Activated CD8-positive, alpha-beta memory T cell treated with anti-CD3 and anti-CD28 coated beads, Interleukin-2, amount 50 U/mL, for 1 hour (primary cell): Measurements from ENCODE around the gene CEBPG.

Source experiments
- DNase-seq: peaks from one replicate; pipeline ENCODE4 v3.0.0-alpha.2; 2020; ENCODE audit errors: extremely low read depth

Gene CEBPG

DNA sequence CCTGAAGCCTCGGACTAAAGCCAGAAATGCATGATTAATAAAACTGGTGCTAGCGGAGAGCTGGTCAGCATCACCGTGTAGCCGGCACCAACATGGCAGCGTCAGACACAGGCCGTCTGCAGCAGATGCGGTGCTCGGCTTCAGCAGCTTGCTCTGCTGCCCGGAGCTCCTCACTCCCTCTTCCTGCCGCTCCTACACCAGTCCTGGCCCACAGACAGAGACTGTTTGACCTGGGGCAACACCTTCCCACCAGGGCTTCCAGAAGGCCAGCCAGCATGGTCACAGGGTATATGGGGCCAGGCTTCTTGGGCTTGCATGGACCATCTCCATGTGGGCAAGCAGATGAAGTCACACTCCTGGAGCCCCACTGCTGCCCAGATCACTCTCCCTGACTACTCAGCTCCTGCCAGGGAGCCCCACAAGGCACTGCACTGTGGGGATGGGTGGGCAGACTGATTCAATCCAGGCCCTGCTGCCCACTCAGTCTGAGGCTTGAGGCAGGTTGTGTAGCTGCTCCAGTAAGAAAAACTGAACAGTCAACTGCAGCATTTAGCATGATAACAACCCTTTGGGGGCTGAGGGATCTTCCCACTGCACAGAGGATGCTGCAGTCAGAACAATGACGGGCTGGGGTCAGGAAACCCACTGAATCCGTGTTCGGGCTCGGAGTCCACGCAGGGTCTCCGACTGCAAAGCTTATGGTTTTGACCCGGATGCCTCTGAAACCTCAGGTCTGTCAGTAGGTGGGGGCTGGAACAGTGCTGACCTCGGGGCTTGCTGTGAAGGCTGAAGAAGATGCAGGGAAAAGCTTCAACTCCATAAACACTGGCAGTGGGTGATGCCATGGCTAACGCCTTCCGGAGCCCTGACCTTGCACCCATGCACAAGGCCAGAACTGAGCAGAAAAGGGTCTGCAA is 45.6 kb downstream of the CEBPG start:
- no peak for DNase-seq

- DNase-seq, result no peak
Measured at GRCh38 chr19:33419788-33420130, 46.2 kb downstream of the CEBPG start.

DNA sequence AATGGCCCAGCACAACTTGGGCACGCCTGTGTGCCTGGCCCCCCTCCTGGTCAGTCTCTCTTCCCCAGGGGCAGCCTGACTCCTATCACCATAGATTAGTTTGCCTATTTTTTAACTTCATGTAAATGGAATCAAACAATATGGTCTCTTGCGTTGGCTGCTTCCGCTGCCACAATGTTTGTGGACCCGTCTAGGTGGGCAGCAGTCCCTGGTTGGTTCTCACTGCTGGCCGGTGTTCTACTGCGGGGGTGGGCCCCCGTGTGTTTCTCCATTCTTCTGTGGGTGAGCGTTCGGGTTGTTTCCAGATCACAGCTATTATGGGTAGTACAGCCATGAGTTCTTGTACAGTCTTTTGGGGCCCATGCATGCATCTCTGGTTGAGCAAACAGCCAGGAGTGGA is 47.3 kb downstream of the CEBPG start:
- DNase-seq, result no peak

DNA sequence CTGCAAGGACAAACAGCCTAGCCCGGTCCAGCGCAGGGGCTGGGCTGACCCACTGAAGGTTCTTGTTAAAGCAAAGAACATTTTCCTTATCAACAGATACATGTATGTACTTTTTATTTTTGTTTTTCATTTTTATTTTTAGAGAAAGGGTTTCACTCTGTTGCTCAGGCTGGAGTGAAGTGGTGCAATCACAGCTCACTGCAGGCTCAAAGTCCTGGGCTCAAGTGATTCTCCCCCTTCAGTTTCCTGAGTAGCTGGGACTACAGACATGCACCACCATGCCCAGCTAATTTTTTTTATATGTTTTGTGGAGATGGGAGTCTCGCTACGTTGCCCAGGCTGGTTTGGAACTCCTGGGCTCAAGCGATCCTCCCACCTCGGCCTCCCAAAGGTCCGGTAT is 47.9 kb downstream of the CEBPG start:
- no peak for DNase-seq

GRCh38 chr19:33422369-33423180 is 49.1 kb downstream of the CEBPG start:
- DNase-seq, result no peak

GRCh38 chr19:33424181-33424580 is 50.7 kb downstream of the CEBPG start:
- no peak for DNase-seq

DNA sequence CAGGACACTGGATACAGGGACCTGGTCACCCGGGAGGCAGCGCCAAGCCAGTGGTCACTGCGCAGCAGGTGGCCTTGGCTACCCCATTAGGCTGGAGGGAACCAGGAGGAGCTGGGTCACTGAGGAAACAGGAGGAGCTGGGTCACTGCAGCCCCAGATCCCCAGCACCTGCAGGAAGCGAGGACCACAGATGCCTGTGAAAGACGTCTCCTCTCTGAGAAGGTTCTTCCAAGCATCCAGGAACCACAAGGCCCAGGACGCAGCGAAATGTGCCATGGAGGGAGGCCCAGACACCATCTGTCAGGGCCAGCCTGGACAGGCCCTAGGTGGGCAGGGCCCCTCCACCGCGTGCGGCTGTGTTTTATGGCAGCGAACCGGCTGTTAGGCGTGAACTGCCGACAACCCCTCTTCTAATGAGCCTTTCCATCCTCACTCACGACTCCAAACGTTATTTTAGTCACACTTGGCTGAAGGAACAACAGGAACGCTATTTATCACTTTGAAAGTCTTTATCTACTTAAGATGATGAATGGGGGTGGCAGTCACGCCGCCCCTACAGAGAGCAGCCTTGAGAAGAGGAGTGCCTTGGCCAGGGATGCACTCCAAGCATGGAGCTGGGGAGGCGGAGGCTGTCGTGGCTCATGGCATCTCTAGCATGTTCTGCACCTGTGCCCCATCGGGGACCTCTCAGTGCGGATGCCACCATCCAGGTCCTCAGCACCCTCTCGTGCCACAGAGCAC is 53.3 kb downstream of the CEBPG start:
- no peak for DNase-seq

DNA sequence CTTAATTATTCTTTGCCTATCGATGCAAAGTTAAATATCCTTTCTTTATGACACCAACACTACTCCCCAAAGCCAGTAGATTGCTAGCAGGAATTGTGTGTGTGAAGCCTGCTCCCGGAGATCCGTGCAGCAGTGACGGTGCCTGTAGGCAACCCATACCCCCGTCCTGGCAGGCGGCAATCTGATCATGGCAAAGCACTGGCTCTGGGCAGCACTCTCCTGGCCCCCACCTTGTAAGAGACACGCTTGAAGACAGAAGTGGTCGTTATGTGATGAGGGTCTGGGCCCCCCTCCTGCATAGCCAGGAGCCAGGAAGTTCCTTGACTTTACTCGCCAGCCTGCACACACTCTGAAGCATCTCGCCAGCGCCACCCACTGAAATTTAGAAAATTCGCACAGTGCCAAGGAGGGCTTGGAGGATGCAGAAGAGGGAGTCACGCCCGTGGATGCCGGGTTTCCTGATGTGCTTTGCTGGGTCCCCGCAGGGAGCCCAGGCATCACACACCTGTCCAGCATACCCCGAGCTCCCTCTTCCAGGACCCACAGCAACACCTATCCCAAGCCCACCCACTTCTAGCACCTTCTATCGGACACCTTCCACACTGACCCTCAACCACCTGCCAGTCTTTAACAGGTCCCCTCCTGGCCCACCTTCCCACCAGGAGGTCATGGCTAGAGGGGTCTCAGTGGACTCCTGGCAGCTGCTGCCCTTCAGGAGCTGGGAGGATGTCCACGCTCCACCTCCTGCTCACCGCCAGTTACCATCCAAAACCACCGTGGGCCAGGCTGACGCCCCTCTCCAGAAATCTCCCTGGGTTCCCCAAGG is 54.5 kb downstream of the CEBPG start:
- DNase-seq, result no peak

DNA sequence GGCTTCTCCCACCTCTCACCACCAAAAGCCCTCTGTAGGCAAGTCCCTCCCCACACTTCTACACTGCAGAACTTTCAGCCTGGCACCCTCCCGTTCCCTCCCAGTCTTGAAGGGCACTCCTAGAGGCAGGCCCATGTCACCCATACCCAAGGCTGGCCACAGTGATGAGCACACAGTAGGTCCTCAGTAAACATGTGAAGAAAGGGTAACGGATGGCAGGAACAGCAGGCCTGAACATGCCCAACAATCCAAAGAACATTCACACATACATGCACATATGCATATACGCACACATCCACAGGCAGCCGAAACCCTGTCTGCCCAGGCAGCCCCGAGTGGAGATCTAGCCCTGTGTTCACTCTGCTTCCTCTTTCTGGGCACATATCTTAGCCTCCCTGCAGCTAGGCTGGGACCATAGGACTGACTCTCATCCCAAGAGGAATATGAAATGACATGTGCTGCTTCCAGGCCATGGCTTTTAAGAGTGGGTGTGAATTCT is 55.2 kb downstream of the CEBPG start:
- no peak for DNase-seq

- no peak for DNase-seq
Measured at GRCh38 chr19:33429891-33430673, 56.6 kb downstream of the CEBPG start.

DNA sequence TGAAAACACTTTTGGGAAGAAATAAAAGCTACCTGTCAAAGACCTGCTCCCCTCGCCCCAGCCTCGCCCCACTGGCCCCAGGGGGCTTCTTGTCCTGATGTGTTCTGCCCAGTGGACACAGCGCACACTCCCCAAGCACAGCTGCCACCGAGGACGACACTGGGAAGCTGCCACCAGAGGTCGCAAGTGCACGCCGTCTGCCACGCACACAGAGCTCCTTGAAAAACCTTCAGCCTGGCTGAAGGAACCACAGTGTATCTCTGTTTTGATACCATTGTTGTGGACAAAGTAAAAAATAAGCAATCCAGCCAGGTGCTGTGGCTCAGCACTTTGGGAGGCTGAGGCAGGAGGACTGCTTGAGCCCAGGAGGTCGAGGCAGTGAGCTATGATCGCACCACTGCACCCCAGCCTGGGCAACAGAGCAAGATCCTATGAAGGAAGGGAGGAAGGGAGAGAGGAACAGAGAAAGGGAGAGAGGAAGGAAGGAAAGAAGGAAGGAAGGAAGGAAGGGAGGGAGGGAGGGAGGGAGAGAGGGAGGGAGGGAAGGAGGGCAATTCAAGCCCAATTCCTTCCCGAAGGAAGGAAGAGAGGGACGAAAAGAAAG is 57.3 kb downstream of the CEBPG start:
- DNase-seq, result no peak

DNA sequence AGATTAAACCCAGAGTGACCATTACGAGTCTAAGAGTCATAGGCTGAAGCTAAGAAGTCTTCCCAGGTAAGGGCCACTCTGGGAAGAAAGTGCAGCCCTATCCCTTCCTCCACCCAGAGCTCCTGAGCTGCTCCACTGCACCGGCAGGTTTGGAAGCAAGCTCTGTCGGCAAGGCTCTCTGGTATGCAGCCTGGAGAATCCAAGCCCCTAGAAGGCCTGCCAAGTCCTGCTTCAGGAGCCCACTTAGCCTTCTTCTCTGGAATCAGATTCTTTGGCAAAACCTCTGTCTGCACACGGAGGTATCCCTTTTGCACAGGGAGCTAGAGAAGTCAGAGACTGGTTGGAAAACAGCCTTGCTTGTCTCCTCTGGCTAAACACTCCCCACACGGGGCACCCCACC is 58.5 kb downstream of the CEBPG start:
- DNase-seq, result no peak
